Stimulated activated CD8-positive, alpha-beta memory T cell treated with anti-CD3 and anti-CD28 coated beads, Interleukin-12 subunit alpha, Interleukin-12 subunit beta, amount 100 ng/mL, for 24 hours (primary cell): ENCODE data around the gene AUTS2.

Experiments
- DNase-seq: peaks from one replicate; pipeline ENCODE4 v3.0.0-alpha.2; 2020; ENCODE audit errors: extremely low read depth

The AUTS2 gene

GRCh38 chr7:70416347-70416985 is 818.2 kb downstream of the AUTS2 start:
- no peak for DNase-seq

GRCh38 chr7:70416986-70417655 is 818.8 kb downstream of the AUTS2 start:
- no peak for DNase-seq

GRCh38 chr7:70419526-70420380 is 821.5 kb downstream of the AUTS2 start:
- DNase-seq: no peak

GRCh38 chr7:70420381-70420662 is 822.0 kb downstream of the AUTS2 start:
- no peak for DNase-seq

GRCh38 chr7:70421319-70421718 is 823.0 kb downstream of the AUTS2 start:
- no peak for DNase-seq

- DNase-seq: no peak
Observed at GRCh38 chr7:70426249-70426880, 828.1 kb downstream of the AUTS2 start.

GRCh38 chr7:70432567-70433001 is 834.3 kb downstream of the AUTS2 start:
- DNase-seq: no peak

- DNase-seq: no peak
Observed at GRCh38 chr7:70434376-70434775, 836.1 kb downstream of the AUTS2 start.

- no peak for DNase-seq
Observed at GRCh38 chr7:70434821-70435220, 836.5 kb downstream of the AUTS2 start.

- no peak for DNase-seq
Observed at GRCh38 chr7:70435634-70436033, 837.4 kb downstream of the AUTS2 start.

- DNase-seq: no peak
Observed at GRCh38 chr7:70436790-70437350, 838.6 kb downstream of the AUTS2 start.

GRCh38 chr7:70439651-70440050 is 841.4 kb downstream of the AUTS2 start:
- no peak for DNase-seq

- no peak for DNase-seq
Observed at GRCh38 chr7:70446448-70447143, 848.3 kb downstream of the AUTS2 start.

- DNase-seq: no peak
Observed at GRCh38 chr7:70448312-70448906, 850.1 kb downstream of the AUTS2 start.

GRCh38 chr7:70450731-70451130 is 852.5 kb downstream of the AUTS2 start:
- DNase-seq: no peak

GRCh38 chr7:70455925-70456324 is 857.6 kb downstream of the AUTS2 start:
- no peak for DNase-seq

- DNase-seq: no peak
Observed at GRCh38 chr7:70456719-70457118, 858.4 kb downstream of the AUTS2 start.

GRCh38 chr7:70457482-70457881 is 859.2 kb downstream of the AUTS2 start:
- no peak for DNase-seq

GRCh38 chr7:70457883-70458680 is 859.8 kb downstream of the AUTS2 start:
- DNase-seq: no peak

GRCh38 chr7:70458745-70459144 is 860.5 kb downstream of the AUTS2 start:
- DNase-seq: no peak
